T-helper 17 cell (primary cell): ENCODE measurements around the gene TBL1X. TPM values are rescaled to one million over a fixed set of nuclear protein-coding genes. Genes with fewer than 3 reads are reported as not detected.
"Not testable (repeated sequence)": the region's sequence is repeated elsewhere in the genome, so short reads cannot be mapped to it uniquely, and the experiment has no call there.

Source experiments
- ATAC-seq: fragments of 150-1000 bp; cut with Tn5 transposase; 2 replicates; pipeline ENCODE4 v1.10.0; 2021; ENCODE audit warnings: mild to moderate bottlenecking, moderate library complexity
- DNase-seq, 3 donors: peaks; one replicate each; pipeline versions ENCODE4 v3.0.0 to v3.0.0-alpha.2; 2020 to 2021
- H3K9me3 ChIP-seq: one replicate; pipeline ENCODE4 v1.7.0; 2013; ENCODE audit warnings: low read length, mild to moderate bottlenecking; ENCODE audit not compliant: control insufficient read depth, poor library complexity, severe bottlenecking
- H3K27ac Mint-ChIP-seq: one replicate; pipeline ENCODE4 v1.8.0; 2022; ENCODE audit warnings: mild to moderate bottlenecking, moderate library complexity, mixed read lengths
- H3K27me3 Mint-ChIP-seq: one replicate; pipeline ENCODE4 v1.8.0; 2022; ENCODE audit warnings: mixed read lengths
- H3K36me3 Mint-ChIP-seq: one replicate; pipeline ENCODE4 v1.8.0; 2022; ENCODE audit warnings: low read depth, mixed read lengths
- H3K4me1 Mint-ChIP-seq: one replicate; pipeline ENCODE4 v1.8.0; 2022; ENCODE audit warnings: mild to moderate bottlenecking, mixed read lengths
- H3K4me3 Mint-ChIP-seq: one replicate; pipeline ENCODE4 v1.8.0; 2022; ENCODE audit warnings: mild to moderate bottlenecking, moderate library complexity, mixed read lengths
- total RNA-seq, 4 donors: library from RNA in 2 of 4; stranded (reverse) in 2 of 4; gene quantifications; one replicate each; pipeline ENCODE4 v1.2.3 and lab custom pipeline; 2022 to 2026

TBL1X gene
- total RNA-seq, 2 donors from 2014 or later: 15.7 to 20.2 TPM

- peaks cover 14% of the 10 kb centered on the region for H3K4me1 Mint-ChIP-seq
- H3K36me3 Mint-ChIP-seq, H3K4me3 Mint-ChIP-seq, ATAC-seq, DNase-seq, H3K27ac Mint-ChIP-seq, H3K9me3 ChIP-seq, H3K27me3 Mint-ChIP-seq: not testable (repeated sequence)
Measured at GRCh38 chrX:9536156-9536555, 71.3 kb downstream of the TBL1X start.

GRCh38 chrX:9537781-9538180 lies 72.9 kb downstream of the TBL1X start:
- peaks cover 16% of the 10 kb centered on the region for H3K4me1 Mint-ChIP-seq
- no peak overlapping the region for H3K27ac Mint-ChIP-seq
- H3K36me3 Mint-ChIP-seq: peaks cover 3% of the 10 kb centered on the region
- no peaks in the 10 kb centered on the region for H3K9me3 ChIP-seq
- no peak for DNase-seq
- no peak overlapping the region for H3K4me3 Mint-ChIP-seq
- H3K27me3 Mint-ChIP-seq: no peaks in the 10 kb centered on the region
- no peak for ATAC-seq

- Mint-ChIP-seq H3K4me3 (no peak overlapping the region), H3K27ac (no peak overlapping the region), H3K4me1 (peaks cover 16% of the 10 kb centered on the region)
Measured at GRCh38 chrX:9538544-9539045, 73.7 kb downstream of the TBL1X start.

GRCh38 chrX:9539605-9540387 lies 74.9 kb downstream of the TBL1X start:
- no peaks in the 10 kb centered on the region for H3K9me3 ChIP-seq

More at GRCh38 chrX:9538544-9539045, 73.7 kb downstream of the TBL1X start:
- H3K9me3 ChIP-seq: no peaks in the 10 kb centered on the region
- peaks cover 3% of the 10 kb centered on the region for H3K36me3 Mint-ChIP-seq
- no peak for ATAC-seq
- DNase-seq: no peak
- H3K27me3 Mint-ChIP-seq: no peaks in the 10 kb centered on the region

DNA sequence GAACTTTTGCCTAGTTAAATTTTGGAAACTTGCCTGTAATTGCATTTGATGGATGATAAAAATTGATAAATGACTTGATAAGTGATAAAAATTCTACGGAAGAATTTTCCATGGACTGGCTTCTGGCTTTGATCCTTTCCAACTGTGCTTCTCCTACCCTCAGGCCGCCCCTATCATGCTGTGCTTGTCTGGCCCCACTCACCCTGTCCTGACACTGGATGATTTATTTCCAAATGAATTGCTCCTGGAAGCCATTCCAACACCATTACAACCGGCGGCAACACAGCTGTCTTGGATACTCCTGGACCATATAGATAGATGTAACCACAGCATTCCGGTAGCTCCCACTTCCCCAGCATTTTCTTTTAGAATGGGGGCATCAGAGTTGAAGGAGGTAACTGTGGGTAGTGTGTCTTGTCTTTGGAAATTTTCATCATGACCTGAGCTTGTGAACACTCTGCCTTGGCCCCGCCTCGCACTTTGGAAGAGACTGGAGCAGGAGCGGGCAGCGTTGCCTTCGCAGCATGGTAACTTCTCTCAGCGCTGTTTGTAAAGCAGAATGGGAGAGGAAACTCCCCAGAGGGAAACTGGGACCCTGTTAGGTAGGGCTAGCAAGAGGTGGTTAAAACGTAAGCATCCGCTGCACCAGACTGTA lies 77.4 kb downstream of the TBL1X start:
- H3K4me1 Mint-ChIP-seq: peaks cover 9% of the 10 kb centered on the region
- no peaks in the 10 kb centered on the region for H3K27me3 Mint-ChIP-seq
- DNase-seq (no peak), ATAC-seq (no peak)
- no peak overlapping the region for H3K4me3 Mint-ChIP-seq
- no peaks in the 10 kb centered on the region for H3K9me3 ChIP-seq
- H3K27ac Mint-ChIP-seq: no peak overlapping the region
- peaks cover 2% of the 10 kb centered on the region for H3K36me3 Mint-ChIP-seq

More at GRCh38 chrX:9539605-9540387, 74.9 kb downstream of the TBL1X start:
- Mint-ChIP-seq H3K27me3 (no peaks in the 10 kb centered on the region), H3K4me3 (no peak overlapping the region), H3K4me1 (peaks cover 13% of the 10 kb centered on the region), H3K27ac (no peak overlapping the region), H3K36me3 (peaks cover 3% of the 10 kb centered on the region)
- no peak for ATAC-seq
- DNase-seq: no peak

DNA sequence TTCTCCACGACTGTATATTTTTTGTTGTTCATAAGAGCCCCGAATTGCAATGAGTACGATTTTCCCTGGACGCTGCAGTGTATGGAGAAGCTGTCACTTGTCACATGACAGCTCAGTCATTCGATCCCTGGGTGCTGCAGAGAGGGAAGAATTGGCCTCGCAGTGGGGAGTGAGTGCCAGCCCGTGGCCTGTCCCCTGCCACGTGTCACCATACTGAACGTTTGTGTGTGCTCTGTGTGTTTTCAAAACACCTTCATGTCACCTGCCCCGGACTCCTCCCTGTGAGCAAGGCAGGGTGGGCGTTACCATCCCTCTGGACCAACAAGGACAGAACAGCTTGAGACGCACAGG lies 77.9 kb downstream of the TBL1X start:
- H3K9me3 ChIP-seq: no peaks in the 10 kb centered on the region
- H3K27ac Mint-ChIP-seq: no peak overlapping the region
- peaks cover 8% of the 10 kb centered on the region for H3K4me1 Mint-ChIP-seq
- no peaks in the 10 kb centered on the region for H3K27me3 Mint-ChIP-seq
- ATAC-seq (no peak), DNase-seq (no peak)
- no peak overlapping the region for H3K4me3 Mint-ChIP-seq
- H3K36me3 Mint-ChIP-seq: no peaks in the 10 kb centered on the region

DNA sequence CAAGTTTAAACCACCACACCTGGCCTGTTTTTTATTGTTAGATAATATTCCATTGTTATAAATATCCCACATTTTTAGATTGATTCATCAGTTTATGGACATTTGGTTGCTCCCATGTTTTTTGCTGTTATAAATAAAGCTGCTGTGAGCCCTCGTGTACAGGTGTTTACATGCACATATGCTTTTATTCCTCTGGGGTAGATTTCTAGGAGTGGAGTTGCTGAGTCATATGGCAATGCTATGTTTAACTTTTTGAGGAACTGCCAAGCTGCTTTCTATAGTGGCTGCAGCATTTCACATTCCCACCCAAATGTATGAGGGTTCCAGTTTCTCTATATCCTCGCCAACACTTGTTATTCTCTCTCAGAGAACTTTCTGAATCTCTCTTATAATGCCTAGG lies 90.5 kb downstream of the TBL1X start:
- H3K9me3 ChIP-seq: no peaks in the 10 kb centered on the region
- DNase-seq (no peak), ATAC-seq (no peak)
- Mint-ChIP-seq H3K36me3 (no peaks in the 10 kb centered on the region), H3K4me3 (no peak overlapping the region), H3K27ac (no peak overlapping the region), H3K4me1 (peaks cover 14% of the 10 kb centered on the region), H3K27me3 (no peaks in the 10 kb centered on the region)

DNA sequence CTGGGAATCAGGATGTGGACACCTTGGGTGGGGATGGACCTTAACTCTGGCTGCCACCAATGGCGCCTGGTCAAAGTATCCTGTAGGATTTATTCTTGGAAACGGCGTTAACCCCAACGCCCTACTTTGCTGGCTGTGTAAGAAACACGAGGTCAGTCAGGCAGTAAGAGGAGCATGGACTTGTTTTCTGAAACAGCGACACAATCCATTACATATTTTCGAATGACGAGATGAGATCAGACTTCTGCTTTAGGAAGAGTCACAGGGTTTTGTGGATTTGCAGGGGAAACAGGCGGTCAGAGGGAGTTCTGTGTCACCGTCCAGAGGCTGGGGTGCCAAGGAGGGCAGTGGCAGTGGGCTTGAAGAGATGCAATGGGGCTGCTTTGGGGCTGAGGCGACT lies 92.2 kb downstream of the TBL1X start:
- H3K4me3 Mint-ChIP-seq: no peak overlapping the region
- peaks cover 9% of the 10 kb centered on the region for H3K4me1 Mint-ChIP-seq
- H3K27me3 Mint-ChIP-seq: no peaks in the 10 kb centered on the region
- no peaks in the 10 kb centered on the region for H3K36me3 Mint-ChIP-seq
- H3K27ac Mint-ChIP-seq: peak overlapping the region; percentile 14
- no peak for DNase-seq
- H3K9me3 ChIP-seq: no peaks in the 10 kb centered on the region
- ATAC-seq: no peak

DNA sequence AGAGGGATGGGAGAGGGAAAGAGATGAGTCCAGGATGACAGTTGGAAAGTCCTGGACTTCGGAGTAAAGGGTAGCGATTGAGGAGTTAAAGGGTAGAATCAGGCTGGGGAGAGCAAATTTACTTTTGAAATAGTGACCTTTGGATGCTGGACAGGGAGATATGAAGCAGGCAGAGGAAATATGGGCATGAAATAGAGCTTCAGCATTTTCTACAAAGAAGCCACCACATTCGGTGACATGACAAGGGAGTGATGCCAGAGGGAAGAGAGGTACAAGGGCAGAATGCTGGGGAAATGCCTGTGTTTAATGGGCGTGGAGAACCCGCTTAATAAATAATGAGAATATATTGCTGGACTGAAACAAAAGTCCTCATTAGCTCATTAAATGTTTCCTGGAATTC lies 92.7 kb downstream of the TBL1X start:
- no peak for DNase-seq
- H3K4me1 Mint-ChIP-seq: peaks cover 9% of the 10 kb centered on the region
- H3K4me3 Mint-ChIP-seq: no peak overlapping the region
- H3K27me3 Mint-ChIP-seq: no peaks in the 10 kb centered on the region
- ATAC-seq: no peak
- H3K27ac Mint-ChIP-seq: peak overlapping the region; percentile 14
- H3K36me3 Mint-ChIP-seq: no peaks in the 10 kb centered on the region
- H3K9me3 ChIP-seq: no peaks in the 10 kb centered on the region

GRCh38 chrX:9558615-9559014 lies 93.8 kb downstream of the TBL1X start:
- Mint-ChIP-seq H3K4me1 (peaks cover 12% of the 10 kb centered on the region), H3K36me3 (no peaks in the 10 kb centered on the region), H3K27me3 (no peaks in the 10 kb centered on the region), H3K4me3 (no peak overlapping the region), H3K27ac (no peak overlapping the region)
- no peaks in the 10 kb centered on the region for H3K9me3 ChIP-seq
- ATAC-seq (no peak), DNase-seq (no peak)

- no peaks in the 10 kb centered on the region for H3K27me3 Mint-ChIP-seq
- ATAC-seq (no peak), DNase-seq (no peak)
- no peaks in the 10 kb centered on the region for H3K9me3 ChIP-seq
- H3K4me1 Mint-ChIP-seq: peaks cover 12% of the 10 kb centered on the region
- H3K36me3 Mint-ChIP-seq: no peaks in the 10 kb centered on the region
- H3K27ac Mint-ChIP-seq: peak overlapping the region; percentile 32
- H3K4me3 Mint-ChIP-seq: no peak overlapping the region
Measured at GRCh38 chrX:9560219-9560618, 95.4 kb downstream of the TBL1X start.

DNA sequence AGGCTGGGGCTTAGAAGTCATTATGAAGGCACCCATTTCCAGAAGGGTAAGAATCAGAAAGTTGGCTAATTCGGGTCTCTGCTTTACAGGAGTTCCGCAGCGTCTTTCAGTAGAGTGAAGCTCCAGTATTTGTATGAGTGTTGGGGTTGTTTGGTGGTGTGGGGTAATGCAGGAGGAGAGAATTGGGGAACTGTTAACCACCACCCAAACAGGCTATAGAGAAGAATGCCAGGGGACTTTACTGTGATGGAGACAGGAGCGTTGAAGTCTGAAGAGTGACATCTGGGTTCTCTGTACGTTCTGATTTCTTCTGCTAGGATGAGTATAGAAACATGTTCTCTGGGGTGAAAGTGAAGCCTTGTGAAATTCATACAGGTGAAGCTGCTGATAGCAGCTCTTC lies 96.3 kb downstream of the TBL1X start:
- Mint-ChIP-seq H3K36me3 (no peaks in the 10 kb centered on the region), H3K27me3 (no peaks in the 10 kb centered on the region), H3K4me3 (no peak overlapping the region), H3K27ac (no peak overlapping the region), H3K4me1 (peaks cover 18% of the 10 kb centered on the region)
- ATAC-seq (no peak), DNase-seq (no peak)
- no peaks in the 10 kb centered on the region for H3K9me3 ChIP-seq

DNA sequence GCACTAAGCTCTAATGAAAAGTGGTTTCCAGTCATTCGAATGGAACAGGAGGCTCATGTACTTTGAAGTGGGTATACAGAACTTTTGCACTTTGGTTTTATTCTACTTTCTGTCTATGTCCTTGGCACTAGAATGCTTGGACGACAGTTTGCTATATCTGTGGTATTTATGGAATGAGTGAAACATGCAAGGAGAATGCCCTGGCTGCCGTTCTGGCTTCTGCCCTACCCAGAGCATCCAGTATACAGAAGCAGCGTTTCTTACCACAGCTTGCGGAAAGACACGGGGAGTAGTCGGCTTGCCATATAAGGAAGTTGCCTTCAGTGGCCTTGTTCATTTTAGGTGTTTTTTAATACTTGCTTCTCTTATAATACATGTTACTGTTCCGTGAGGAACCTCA lies 98.0 kb downstream of the TBL1X start:
- H3K36me3 Mint-ChIP-seq: no peaks in the 10 kb centered on the region
- no peak overlapping the region for H3K4me3 Mint-ChIP-seq
- ATAC-seq (no peak), DNase-seq (no peak)
- H3K27me3 Mint-ChIP-seq: no peaks in the 10 kb centered on the region
- H3K27ac Mint-ChIP-seq: peak overlapping the region; percentile 14
- no peaks in the 10 kb centered on the region for H3K9me3 ChIP-seq
- peaks cover 20% of the 10 kb centered on the region for H3K4me1 Mint-ChIP-seq
